GM18502 (cell line): ENCODE data around the gene SASH1.

Experiments used
- ATAC-seq: cut with Tn5 transposase; IDR thresholded peaks from one replicate; pipeline ENCODE4 v1.9.1; 2021; ENCODE audit warnings: mild to moderate bottlenecking; ENCODE audit not compliant: unreplicated experiment, poor library complexity

SASH1 gene

GRCh38 chr6:148452876-148453275 is 110.2 kb downstream of the SASH1 start:
- no peak for ATAC-seq

DNA sequence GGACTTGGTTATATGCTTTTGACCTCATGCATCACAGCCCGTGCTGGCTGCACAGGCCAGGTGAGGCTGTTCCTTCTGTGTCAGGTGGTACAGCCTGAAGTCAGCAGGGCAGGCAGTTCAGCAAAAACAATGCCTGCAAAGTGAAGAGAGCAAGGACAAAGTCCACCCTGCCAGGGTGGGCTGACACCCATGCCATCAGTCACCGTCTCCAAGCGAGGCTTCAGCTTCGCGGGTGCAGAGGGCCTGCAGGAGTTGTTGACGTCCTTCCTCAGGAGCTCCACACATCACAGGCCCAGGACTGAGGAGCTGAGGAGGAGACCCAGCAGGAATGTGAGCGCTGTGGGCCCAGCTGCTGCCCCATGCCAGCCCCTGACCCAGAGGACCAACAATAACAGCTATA is 111.3 kb downstream of the SASH1 start:
- ATAC-seq = no peak

- ATAC-seq = no peak
Measured at GRCh38 chr6:148455225-148455624, 112.6 kb downstream of the SASH1 start.

DNA sequence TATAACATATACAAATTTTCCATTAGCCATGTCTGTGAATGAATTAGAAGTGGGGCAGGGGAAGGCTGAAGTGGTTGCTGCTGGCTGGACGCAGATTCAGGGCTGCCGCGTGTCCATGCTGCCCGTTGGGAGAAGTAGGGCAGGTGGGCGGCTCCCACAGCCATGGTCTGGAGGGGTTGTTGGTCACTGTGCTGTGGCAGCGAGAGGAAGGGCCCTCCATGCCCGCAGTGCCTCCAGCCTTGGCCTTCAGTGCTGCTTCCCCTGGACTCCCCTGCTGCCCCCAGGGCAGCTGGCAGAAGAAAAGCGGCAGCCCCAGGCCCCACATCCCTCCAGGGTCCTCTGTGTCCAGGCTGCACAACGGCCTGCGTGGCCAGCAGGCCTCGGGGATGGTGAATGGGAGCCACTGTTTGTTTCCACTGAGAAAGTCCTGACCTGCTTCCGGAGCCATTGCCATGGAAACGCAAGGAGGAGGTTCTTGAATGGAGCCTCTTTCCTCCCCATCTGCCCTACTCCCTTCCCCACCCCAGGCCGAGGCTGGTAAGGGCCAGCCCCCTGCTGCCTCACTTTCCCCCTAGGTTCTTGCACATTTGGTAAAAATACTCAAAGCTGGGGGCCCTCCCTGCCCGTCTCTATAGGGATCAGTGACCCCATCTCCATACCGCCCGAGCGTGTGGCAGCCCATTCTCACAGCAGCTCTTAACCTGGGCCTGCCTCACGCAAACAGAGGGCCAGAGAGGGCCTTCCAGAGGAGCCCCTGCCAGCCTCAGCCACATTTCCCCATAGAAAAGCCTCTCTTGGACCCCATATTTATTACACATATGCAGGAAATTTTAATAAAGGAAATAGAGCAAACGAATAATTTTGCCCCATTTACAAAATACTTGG is 113.3 kb downstream of the SASH1 start:
- no peak for ATAC-seq

- ATAC-seq = no peak
Measured at GRCh38 chr6:148457137-148457842, 114.7 kb downstream of the SASH1 start.

GRCh38 chr6:148457843-148458159 is 115.2 kb downstream of the SASH1 start:
- no peak for ATAC-seq

- no peak for ATAC-seq
Measured at GRCh38 chr6:148459238-148459637, 116.6 kb downstream of the SASH1 start.

- ATAC-seq = no peak
Measured at GRCh38 chr6:148460876-148461646, 118.4 kb downstream of the SASH1 start.

- no peak for ATAC-seq
Measured at GRCh38 chr6:148461986-148462577, 119.4 kb downstream of the SASH1 start.

GRCh38 chr6:148463671-148464070 is 121.0 kb downstream of the SASH1 start:
- ATAC-seq = no peak

- peak; percentile 76 for ATAC-seq
Measured at GRCh38 chr6:148464319-148465010, 121.8 kb downstream of the SASH1 start.

GRCh38 chr6:148465011-148465335 is 122.3 kb downstream of the SASH1 start:
- no peak for ATAC-seq

GRCh38 chr6:148465670-148466069 is 123.0 kb downstream of the SASH1 start:
- ATAC-seq = no peak

DNA sequence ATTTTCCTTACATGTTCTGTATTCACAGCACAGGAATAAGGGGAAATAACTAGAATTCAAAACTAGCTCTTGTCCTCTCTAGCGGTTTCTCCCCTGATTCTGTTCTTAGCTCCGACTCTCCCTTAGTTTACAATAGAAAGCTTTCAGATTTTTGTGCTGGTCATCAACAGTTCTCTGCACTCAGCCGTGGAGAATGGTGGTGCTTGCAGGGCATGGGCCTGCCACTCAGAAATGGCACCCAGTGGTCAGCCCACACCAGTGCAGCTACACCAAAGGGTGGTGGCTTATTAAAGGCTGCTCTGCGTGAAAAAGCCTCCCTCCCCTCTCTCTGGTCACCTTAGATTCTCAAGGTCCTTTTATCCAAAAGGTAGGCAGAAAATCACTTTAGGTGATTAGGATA is 123.5 kb downstream of the SASH1 start:
- no peak for ATAC-seq

- no peak for ATAC-seq
Measured at GRCh38 chr6:148467926-148468325, 125.3 kb downstream of the SASH1 start.

- no peak for ATAC-seq
Measured at GRCh38 chr6:148470156-148470555, 127.5 kb downstream of the SASH1 start.

GRCh38 chr6:148470606-148471465 is 128.2 kb downstream of the SASH1 start:
- no peak for ATAC-seq

DNA sequence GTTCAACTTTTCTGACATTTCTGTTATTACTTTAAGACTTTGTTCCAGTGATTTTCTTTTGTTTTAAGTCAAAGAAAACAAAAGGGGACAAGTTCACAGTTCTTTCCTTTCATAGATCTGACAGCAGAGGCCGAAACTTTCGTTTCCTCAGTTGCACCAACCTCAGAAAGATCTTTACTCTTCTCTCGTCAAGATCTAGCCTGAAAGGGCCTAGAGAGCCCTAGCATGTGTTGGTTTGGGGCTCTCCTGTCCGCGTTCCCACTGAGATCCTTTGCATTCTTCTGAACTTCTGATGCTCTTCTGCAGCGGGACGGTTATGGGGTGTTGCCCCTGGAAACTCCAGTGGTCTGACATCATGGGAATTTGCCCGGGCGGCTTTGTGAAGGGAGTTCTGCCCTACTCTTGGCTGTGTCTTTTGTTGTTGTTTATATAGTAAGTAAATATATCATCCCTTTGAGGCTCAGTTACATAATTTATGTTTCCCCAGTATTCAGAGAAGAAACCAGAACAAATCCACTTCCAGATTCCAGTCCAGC is 129.1 kb downstream of the SASH1 start:
- ATAC-seq = no peak
